K562 (cell line): Measurements from ENCODE around the gene SCN1B.

Source experiments
- ARID4B ChIP-seq: sonication (generic); formaldehyde crosslinking; IDR thresholded peaks from 2 replicates; pipeline ENCODE4 v1.8.0; 2022; ENCODE audit warnings: mild to moderate bottlenecking, missing genetic modification reagents
- EP300 ChIP-seq: IDR thresholded peaks from 2 replicates; pipeline ENCODE4 v1.6.1; 2012; ENCODE audit warnings: low read length, improper control_type of control experiment
- HMGXB4 ChIP-seq: sonication (generic); formaldehyde crosslinking; IDR thresholded peaks from 2 replicates; pipeline ENCODE4 v1.8.1; 2023; ENCODE audit warnings: mild to moderate bottlenecking, missing genetic modification reagents
- RBBP5 ChIP-seq: fragments of 200-600 bp; sonication (generic); IDR thresholded peaks from 2 replicates; pipeline ENCODE4 v1.6.1; 2012; ENCODE audit warnings: borderline replicate concordance, mild to moderate bottlenecking, low read length, control low read depth, inconsistent platforms; ENCODE audit not compliant: insufficient read depth, poor library complexity, severe bottlenecking

- no peak for TF ChIP-seq RBBP5
- TF ChIP-seq EP300, result no peak
- TF ChIP-seq ARID4B (CRISPR knock-in tag), result no peak
- TF ChIP-seq HMGXB4 (CRISPR knock-in tag), result no peak
These were observed 4.3 kb upstream of the SCN1B start for GRCh38 chr19:35025969-35026368.
